MCF 10A (cell line): ENCODE results near the gene DCUN1D4. TPM values are rescaled to one million over a fixed set of nuclear protein-coding genes. Genes with fewer than 3 reads are reported as not detected.
A peak's percentile ranks its signal among the peaks of the same experiment; 100 is the strongest.

Experiments used
- BruUV-seq: library from RNA; stranded (reverse); fragments of 400-500 nt; replicated peaks from 2 replicates; lab custom pipeline; 2021; lab: Mats Ljungman, UMichigan
- CTCF ChIA-PET: fragments of 300-600 bp; sonication (Branson Sonifier 250); formaldehyde crosslinking; extraction: SDS; loops from one replicate; lab custom pipeline; 2021; ENCODE audit warnings: antibody characterized with exemption, inconsistent platforms; lab: Yijun Ruan, JAX
- POLR2A ChIA-PET: fragments of 300-600, 350-650 bp; sonication (Branson Sonifier 250); formaldehyde crosslinking; extraction: SDS; loops from one replicate; lab custom pipeline; 2020; ENCODE audit warnings: antibody characterized with exemption, inconsistent platforms; lab: Yijun Ruan, JAX
- DNase-seq: peaks from one replicate; pipeline ENCODE4 v3.0.0-alpha.2; 2018; ENCODE audit not compliant: unreplicated experiment
- H3K27ac Mint-ChIP-seq: one replicate; pipeline ENCODE4 v1.8.0; 2022; ENCODE audit warnings: mild to moderate bottlenecking, low read depth, mixed read lengths; ENCODE audit not compliant: unreplicated experiment
- H3K27me3 Mint-ChIP-seq: one replicate; pipeline ENCODE4 v1.8.0; 2022; ENCODE audit warnings: mixed read lengths; ENCODE audit not compliant: insufficient read depth, unreplicated experiment
- H3K36me3 Mint-ChIP-seq: one replicate; pipeline ENCODE4 v1.8.0; 2022; ENCODE audit warnings: mild to moderate bottlenecking, moderate library complexity, mixed read lengths; ENCODE audit not compliant: insufficient read depth, unreplicated experiment
- H3K4me1 Mint-ChIP-seq: one replicate; pipeline ENCODE4 v1.8.0; 2022; ENCODE audit warnings: mixed read lengths; ENCODE audit not compliant: insufficient read depth, unreplicated experiment
- H3K4me3 Mint-ChIP-seq: one replicate; pipeline ENCODE4 v1.8.0; 2022; ENCODE audit warnings: mild to moderate bottlenecking, moderate library complexity, mixed read lengths; ENCODE audit not compliant: unreplicated experiment
- H3K9me3 Mint-ChIP-seq: one replicate; pipeline ENCODE4 v1.8.0; 2022; ENCODE audit warnings: mixed read lengths; ENCODE audit not compliant: unreplicated experiment
- intact Hi-C: fragments of 100-400 bp; cut with micrococcal nuclease; formaldehyde crosslinking; loops from 2 replicates; pipeline ENCODE4 v1.14.1; 2022
- total RNA-seq: library from RNA; stranded (reverse); gene quantifications from 2 replicates; pipeline ENCODE4 v1.2.3, GENCODE V29; 2022
- TF ChIP-seq, protein P1 (sequence below): fragments of 200-600 bp; IDR thresholded peaks from one replicate; pipeline ENCODE4 v1.8.0; 2022; ENCODE audit warnings: antibody characterized with exemption, mild to moderate bottlenecking; ENCODE audit not compliant: unreplicated experiment

DCUN1D4 gene
- total RNA-seq, 1 experiment from 2014 or later, result 88.0 TPM

DNA sequence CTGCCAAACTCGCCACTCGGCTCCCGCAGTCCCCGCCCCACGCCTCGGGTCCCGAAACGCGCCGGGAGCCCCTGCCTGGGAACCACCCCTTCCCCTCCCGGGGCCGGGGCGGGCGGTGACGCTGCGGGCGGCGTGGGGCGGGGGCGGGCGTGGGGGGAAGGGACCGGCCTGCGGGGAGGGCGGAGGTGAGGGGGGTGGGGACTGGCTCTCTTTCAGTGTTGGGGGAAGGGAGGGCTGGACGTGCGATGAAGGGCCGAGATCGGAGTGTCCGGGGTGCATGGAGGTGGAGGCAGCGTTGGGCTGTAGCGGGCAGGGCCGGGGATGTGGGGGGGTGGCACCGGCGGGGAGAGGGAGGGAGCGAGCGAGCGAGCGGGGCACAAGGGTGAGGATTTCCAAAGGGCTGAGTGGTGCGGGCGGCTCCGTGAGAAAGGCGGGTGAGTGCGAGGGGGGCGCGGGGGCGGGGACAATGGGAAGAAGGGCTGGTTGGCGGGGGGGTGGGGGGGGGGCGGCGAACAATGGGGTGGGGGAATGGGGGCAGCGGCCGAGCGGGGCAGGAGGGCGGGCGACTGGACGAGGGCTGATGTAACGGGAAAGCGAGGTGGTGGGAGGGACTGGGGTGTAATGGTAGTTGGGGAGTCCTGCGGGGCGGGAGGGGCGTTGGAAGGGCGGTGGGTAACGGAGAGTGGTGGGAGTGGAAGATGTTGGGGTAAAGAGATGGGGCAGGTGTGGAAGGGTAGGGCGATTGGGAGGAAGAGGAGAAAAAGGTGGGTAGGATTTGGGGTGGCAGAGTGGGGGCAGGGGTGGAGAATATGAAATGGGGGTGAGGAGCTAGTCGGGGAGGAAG is 578 bp downstream of the DCUN1D4 start:
- ChIA-PET POLR2A (interaction anchor here (0.8 to 2.1 kb wide), 10 partner anchors 11 to 208 kb away, joined by 3 to 8 read pairs (median 4); partner anchors contain the start of gene SPATA18), CTCF (interaction anchor here (0.6 to 3.3 kb wide), 6 partner anchors 11 to 877 kb away, joined by 3 to 29 read pairs (median 4); no protein-coding TSS in a partner anchor)
- TF ChIP-seq, protein P1, sequence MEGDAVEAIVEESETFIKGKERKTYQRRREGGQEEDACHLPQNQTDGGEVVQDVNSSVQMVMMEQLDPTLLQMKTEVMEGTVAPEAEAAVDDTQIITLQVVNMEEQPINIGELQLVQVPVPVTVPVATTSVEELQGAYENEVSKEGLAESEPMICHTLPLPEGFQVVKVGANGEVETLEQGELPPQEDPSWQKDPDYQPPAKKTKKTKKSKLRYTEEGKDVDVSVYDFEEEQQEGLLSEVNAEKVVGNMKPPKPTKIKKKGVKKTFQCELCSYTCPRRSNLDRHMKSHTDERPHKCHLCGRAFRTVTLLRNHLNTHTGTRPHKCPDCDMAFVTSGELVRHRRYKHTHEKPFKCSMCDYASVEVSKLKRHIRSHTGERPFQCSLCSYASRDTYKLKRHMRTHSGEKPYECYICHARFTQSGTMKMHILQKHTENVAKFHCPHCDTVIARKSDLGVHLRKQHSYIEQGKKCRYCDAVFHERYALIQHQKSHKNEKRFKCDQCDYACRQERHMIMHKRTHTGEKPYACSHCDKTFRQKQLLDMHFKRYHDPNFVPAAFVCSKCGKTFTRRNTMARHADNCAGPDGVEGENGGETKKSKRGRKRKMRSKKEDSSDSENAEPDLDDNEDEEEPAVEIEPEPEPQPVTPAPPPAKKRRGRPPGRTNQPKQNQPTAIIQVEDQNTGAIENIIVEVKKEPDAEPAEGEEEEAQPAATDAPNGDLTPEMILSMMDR, result no peak
- Mint-ChIP-seq H3K36me3 (no peaks in the 10 kb centered on the region), H3K27me3 (no peaks in the 10 kb centered on the region), H3K27ac (peak overlapping the region; percentile 88), H3K4me1 (peaks cover 27% of the 10 kb centered on the region), H3K9me3 (no peaks in the 10 kb centered on the region), H3K4me3 (peak overlapping the region; percentile 95)
- DNase-seq, result peak; percentile 59
- intact Hi-C loops, result no loop called here
- BruUV-seq, result no TSS peak

- H3K27ac Mint-ChIP-seq, result peak overlapping the region; percentile 88
- POLR2A ChIA-PET, result interaction anchor here (0.8 to 2.1 kb wide), 8 partner anchors 9 to 207 kb away, joined by 3 to 8 read pairs (median 4); partner anchors contain the start of gene SPATA18
- H3K27me3 Mint-ChIP-seq, result no peaks in the 10 kb centered on the region
- TF ChIP-seq, protein P1, result no peak
- peak overlapping the region; percentile 95 for H3K4me3 Mint-ChIP-seq
- peak; percentile 94 for DNase-seq
- CTCF ChIA-PET, result interaction anchor here (0.6 to 1.0 kb wide), 4 partner anchors 11 to 877 kb away, joined by 3 to 4 read pairs (median 3); no protein-coding TSS in a partner anchor
- intact Hi-C loops, result no loop called here
- H3K4me1 Mint-ChIP-seq, result peaks cover 27% of the 10 kb centered on the region
- peaks cover 7% of the 10 kb centered on the region for H3K36me3 Mint-ChIP-seq
- H3K9me3 Mint-ChIP-seq, result no peaks in the 10 kb centered on the region
- no TSS peak for BruUV-seq
Observed at GRCh38 chr4:51844153-51845054, 1.5 kb downstream of the DCUN1D4 start.

DNA sequence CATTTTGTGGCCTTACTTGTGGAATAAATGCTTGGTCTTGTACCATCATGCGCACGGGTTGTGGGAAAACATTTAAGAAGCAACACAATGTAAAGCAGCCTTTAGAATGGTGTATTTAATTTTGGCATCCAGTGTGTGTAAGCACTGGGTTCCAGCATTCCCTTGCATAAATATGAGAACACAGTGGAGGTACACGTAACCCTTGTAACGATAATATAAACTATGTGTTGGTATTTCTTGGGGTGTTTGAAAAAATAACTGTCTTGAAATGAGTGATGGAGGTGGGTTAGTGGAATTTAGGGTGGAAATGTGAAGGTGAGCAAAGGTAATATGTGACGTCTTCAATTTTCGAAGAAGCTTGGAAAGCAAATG is 2.1 kb downstream of the DCUN1D4 start:
- BruUV-seq, result TSS peak; percentile 39
- peak overlapping the region; percentile 88 for H3K27ac Mint-ChIP-seq
- no peaks in the 10 kb centered on the region for H3K27me3 Mint-ChIP-seq
- ChIA-PET CTCF (interaction anchor here (1.4 kb wide), 1 partner anchor 13 kb away, joined by 4 read pairs; no protein-coding TSS in a partner anchor), POLR2A (interaction anchor here (1.1 to 2.1 kb wide), 6 partner anchors 9 to 206 kb away, joined by 3 to 8 read pairs (median 4); partner anchors contain the start of gene SPATA18)
- TF ChIP-seq, protein P1, result no peak
- H3K4me1 Mint-ChIP-seq, result peaks cover 27% of the 10 kb centered on the region
- H3K9me3 Mint-ChIP-seq, result no peaks in the 10 kb centered on the region
- no peak for DNase-seq
- H3K4me3 Mint-ChIP-seq, result peak overlapping the region; percentile 95
- intact Hi-C loops, result no loop called here
- H3K36me3 Mint-ChIP-seq, result peaks cover 13% of the 10 kb centered on the region
